Mesodermal cell (in vitro differentiated cells): ENCODE data around the gene NKD2.
"Not testable (repeated sequence)": the region's sequence is repeated elsewhere in the genome, so short reads cannot be mapped to it uniquely, and the experiment has no call there.

Source experiments
- H3K27ac ChIP-seq: 2 replicates; pipeline ENCODE4 v1.7.0; 2013; ENCODE audit warnings: mild to moderate bottlenecking, low read depth, low read length, moderate library complexity; ENCODE audit not compliant: severe bottlenecking
- H3K36me3 ChIP-seq: 2 replicates; pipeline ENCODE4 v1.7.1; 2013; ENCODE audit warnings: mild to moderate bottlenecking, low read length, moderate library complexity; ENCODE audit not compliant: control insufficient read depth, insufficient read depth
- H3K4me1 ChIP-seq: one replicate; pipeline ENCODE4 v1.7.1; 2013; ENCODE audit warnings: mild to moderate bottlenecking, low read length; ENCODE audit not compliant: insufficient read depth, control insufficient read depth, poor library complexity, severe bottlenecking
- H3K4me3 ChIP-seq: 2 replicates; pipeline ENCODE4 v1.7.0; 2013; ENCODE audit warnings: low read length, control low read depth, mild to moderate bottlenecking; ENCODE audit not compliant: insufficient read depth, poor library complexity, severe bottlenecking; ENCODE audit errors: extremely low read depth
- H3K9me3 ChIP-seq: 2 replicates; pipeline ENCODE4 v1.7.1; 2013; ENCODE audit warnings: mild to moderate bottlenecking, low read length, moderate library complexity; ENCODE audit not compliant: control insufficient read depth
- WGBS, 2 experiments: methylation state at CpG; one replicate each; pipeline ENCODE4 v1.1.5; 2013; ENCODE audit warnings: missing lambda C conversion rate in 2 of 2; ENCODE audit not compliant: insufficient coverage in 2 of 2; 5-methylcytosine and 5-hydroxymethylcytosine counted together

The NKD2 gene

DNA sequence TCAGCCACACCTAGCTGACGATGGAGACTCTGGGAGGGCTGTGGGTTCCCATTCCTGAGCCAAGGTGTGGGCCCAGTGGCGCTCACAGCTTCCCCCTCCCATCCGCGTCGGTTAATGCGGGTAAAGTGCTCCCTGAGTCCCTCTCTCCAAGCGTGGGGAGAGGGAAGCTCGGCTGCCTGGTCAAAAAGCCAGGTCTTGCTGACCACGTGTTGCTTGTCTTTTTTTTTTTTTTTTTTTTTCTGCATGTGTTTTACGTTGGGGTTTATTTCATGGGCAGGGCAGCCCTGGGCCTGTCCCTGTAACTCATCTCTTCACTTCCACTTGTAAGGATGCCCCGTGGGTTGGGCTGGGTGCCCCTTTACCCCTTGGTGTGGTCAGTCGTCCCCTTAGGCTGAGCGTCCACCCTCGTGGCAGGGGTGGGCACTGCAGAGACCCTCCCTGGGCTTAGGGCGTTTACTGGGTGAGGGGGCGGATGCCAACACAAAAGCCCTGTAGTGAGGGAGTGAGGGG, 11.9 kb downstream of the NKD2 start:
- no peak overlapping the region for H3K4me3 ChIP-seq
- H3K36me3 ChIP-seq, result no peaks in the 10 kb centered on the region
- H3K4me1 ChIP-seq, result peaks cover 2% of the 10 kb centered on the region
- no peak overlapping the region for H3K27ac ChIP-seq
- WGBS, 2 experiments, result 82 to 83% methylated on average over 10 to 12 of the region's 16 CpGs
- no peaks in the 10 kb centered on the region for H3K9me3 ChIP-seq

DNA sequence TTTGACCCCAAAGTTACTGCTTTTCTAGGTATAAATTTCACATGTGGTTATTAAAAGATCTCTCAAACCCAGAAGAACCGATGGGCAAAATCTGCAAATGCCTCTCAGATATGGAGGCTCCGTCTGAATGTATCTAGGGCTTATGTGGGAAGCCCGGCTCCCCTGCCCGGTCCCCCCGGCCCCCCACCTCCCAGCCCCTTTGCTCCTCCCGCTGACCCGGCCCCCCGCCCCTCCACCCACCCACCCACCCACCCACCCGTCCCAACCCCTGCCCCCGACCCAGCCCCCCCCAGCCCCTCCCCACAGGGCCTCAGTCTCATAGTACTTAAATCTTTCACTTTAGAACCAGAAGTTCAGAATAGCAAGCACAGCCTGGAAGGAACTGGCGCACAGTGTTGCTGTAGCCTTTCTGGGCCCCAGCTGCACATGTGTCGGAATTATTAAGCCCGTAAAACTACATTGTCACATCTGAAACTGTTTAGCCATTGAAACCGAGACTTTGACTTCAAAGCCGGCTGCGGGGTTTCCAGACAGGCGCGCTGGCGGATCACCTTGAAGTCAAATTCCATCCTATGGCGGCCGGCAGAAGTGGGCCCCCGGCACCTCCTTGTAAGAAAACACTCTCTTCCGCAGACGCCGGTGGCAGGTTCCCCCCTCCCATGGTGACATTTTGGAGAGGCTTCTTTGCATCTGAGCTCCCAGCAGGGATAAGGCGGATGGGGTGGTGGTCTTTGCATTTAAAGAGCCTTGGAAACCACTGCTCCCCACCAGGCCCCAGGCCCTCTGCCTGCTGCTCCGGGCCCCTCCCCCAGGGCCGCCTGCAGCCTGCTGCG, 12.8 kb downstream of the NKD2 start:
- Histone ChIP-seq H3K9me3 (no peaks in the 10 kb centered on the region), H3K4me3 (no peak overlapping the region), H3K4me1 (peaks cover 2% of the 10 kb centered on the region), H3K36me3 (no peaks in the 10 kb centered on the region), H3K27ac (no peak overlapping the region)
- 31% methylated on average over 18 to 19 of the region's 29 CpGs for WGBS, 2 experiments

DNA sequence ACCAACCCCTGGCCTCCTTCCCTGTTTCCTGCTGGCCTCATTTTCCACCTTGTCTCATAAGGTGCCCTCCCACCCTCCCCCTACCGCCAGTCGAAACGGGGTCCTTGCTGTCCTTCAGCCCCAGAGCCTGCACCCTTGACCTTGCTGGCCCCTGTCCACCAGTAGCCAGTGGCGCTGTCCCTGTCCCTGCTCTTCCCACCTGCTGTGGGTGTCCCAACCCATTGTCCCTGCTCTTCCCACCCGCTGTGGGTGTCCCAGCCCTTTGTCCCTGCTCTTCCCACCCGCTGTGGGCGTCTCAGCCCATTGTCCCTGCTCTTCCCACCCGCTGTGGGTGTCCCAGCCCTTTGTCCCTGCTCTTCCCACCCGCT, 13.4 kb downstream of the NKD2 start:
- H3K36me3 ChIP-seq, H3K27ac ChIP-seq, H3K9me3 ChIP-seq, H3K4me3 ChIP-seq, H3K4me1 ChIP-seq: not testable (repeated sequence)
- 62% methylated on average over 2 of the region's 9 CpGs; no CpG with 5 or more reads in 1 of the 2 experiments for WGBS, 2 experiments

DNA sequence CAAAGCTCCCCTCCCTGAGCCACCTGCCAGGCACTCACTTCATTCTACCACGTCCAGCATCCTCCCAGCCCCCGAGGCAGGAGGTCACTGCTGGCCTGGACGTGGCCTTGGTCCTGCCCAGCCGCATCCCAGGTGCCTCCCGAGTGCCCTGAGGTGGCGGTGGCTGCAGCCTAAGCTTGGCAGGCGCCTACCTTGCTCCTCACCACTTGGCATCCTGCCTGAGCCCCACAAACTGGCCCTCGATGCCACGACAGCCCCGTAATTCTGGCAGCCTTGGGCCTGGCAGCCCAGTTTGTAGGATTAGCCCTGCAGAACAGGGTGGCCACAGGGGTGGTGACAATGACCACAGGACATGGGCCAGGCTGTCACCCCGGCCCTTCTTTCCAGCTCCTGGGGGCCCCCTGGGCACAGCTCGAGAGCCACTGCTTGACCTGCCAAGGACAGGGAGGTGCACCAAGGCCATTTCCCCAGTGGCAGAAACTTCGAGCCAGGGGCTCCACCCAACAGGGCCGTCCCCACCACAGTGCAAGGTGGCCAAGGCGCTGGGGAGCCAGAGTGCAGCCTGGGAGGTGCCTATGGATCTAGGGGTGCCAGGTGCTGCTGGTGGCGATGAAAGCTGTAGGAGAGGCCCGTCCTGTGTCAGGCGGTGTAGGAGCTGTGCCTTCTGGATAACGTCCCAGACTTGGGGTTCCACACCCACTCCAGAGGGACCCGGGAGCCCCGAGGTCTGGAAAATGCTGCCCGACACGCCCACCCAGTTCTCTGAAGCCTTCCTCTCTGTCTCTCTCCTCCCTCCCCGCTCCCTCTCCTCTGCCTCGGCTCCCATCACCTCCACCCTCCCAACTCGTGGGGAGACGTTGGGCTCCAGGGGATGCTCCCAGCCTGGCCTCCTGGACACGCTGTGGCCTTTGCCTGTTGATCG, 18.4 kb downstream of the NKD2 start:
- Histone ChIP-seq H3K36me3 (no peaks in the 10 kb centered on the region), H3K4me1 (no peaks in the 10 kb centered on the region), H3K9me3 (no peaks in the 10 kb centered on the region), H3K27ac (no peak overlapping the region), H3K4me3 (no peak overlapping the region)
- 89 to 94% methylated on average over 25 to 29 of the region's 29 CpGs for WGBS, 2 experiments

DNA sequence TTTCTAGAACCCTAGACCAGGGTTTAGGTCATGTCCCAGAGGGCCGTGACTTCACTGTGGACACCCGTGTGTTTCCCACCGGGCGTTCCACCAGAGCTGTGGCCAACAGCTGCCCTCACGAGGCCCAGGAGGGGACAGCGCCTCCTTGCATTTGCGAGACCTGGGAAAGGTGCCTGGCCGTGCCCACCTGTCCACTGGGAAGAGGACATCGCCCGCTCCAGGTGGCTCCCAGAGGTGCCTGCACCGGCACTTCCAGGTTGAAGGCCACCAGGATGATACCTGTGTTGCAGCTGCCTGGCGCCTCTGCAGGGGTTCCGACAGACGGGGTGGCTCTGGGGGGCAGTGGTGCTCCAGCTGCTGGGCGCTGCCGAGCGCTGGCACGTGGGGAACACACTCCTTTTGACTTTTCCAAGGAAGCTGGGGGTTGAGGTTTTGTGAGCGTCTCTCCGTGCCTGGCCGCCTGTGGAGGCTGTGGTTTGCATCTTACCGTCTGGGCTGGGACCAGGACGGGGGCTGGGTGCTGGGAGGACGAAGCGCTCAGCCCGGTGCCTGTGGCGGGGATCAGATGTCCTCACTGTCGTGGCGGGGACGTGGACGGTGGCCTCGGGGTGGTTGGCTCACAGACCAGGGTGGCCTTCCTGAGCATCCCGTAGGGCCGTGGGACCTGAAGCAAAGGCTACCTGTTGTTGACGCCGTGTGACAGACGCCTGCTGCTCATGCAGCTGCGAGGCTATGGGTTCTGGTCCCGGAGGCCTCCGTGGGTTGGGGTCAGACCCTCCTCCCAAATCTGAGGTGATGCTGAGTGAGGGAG, 19.2 kb downstream of the NKD2 start:
- Histone ChIP-seq H3K36me3 (no peaks in the 10 kb centered on the region), H3K27ac (no peak overlapping the region), H3K4me3 (no peak overlapping the region), H3K9me3 (no peaks in the 10 kb centered on the region), H3K4me1 (no peaks in the 10 kb centered on the region)
- 94 to 95% methylated on average over 26 to 40 of the region's 40 CpGs for WGBS, 2 experiments

DNA sequence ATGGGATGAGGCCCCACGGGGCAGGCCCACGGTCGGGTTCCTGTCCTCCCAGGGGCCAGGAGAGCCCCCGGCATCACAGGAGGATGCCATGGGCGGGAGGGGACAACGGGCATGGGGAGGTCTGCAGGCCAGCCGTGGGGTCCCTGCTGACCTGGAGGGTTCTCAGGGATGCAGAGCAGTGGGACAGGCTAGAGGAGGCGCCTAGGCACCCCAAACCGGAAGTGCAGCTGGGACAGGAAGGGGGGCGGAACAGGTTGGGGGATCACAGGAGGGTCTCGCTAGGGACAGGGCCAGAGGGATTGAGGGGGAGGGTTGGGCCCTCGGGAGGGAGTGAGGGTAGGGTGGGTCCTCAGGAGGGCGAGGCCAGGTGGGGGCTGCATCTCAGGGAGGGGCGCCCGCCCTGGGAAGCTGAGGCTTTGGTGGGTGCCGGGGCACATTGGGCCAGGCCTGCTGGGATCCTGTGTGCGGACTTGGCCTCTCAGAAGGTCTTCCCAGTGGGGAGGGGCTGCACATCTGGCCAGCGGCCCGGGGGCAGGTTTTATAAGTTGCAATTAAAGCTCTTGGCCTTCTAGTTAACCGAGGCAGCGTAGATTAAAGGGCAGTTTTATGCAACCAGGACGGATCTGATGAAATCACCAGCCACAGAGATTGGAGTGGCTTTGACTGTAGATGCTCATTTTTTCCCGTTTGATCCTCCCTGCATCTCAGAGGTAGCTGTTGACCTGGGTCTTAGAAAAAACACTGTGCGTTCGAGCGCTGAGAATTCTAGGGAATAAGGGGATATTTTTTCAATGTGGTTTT, 20.1 kb downstream of the NKD2 start:
- Histone ChIP-seq H3K27ac (no peak overlapping the region), H3K4me3 (no peak overlapping the region), H3K9me3 (no peaks in the 10 kb centered on the region), H3K36me3 (no peaks in the 10 kb centered on the region), H3K4me1 (no peaks in the 10 kb centered on the region)
- WGBS, 2 experiments, result 93 to 96% methylated on average over 21 to 22 of the region's 26 CpGs

DNA sequence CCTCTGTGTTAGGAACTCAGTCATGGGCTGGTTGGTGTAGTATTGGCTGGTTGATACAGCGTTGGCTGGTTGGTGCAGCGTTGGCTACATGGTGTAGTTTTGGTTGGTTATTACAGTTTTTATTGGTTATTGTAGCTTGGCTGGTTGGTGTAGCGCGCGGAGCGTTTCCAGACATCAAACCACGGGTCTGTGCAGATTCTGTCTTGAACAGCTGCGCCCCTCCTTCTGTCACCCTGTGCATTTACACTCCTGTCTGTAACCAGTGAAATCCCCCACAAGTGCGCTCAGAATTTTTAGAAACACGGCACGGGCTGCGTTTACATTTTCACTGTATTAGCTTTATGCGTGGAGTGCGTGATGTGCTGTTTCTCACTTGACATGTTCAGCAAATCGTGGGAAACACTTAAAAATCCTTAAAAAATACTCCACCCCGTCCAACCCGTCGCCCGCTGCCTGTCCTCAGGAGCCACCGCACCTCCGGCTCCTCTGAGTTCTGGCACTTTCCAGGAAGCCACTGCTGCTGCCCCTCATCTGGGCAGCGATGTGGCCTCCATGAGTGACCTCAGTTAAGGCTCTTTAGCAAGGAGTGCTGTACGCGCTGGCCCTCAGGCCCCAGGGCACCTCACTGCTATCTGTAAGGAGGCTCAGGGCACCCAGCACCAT, 20.8 kb downstream of the NKD2 start:
- no peak overlapping the region for H3K4me3 ChIP-seq
- 94% methylated on average over 20 to 24 of the region's 24 CpGs for WGBS, 2 experiments
- no peaks in the 10 kb centered on the region for H3K9me3 ChIP-seq
- H3K36me3 ChIP-seq, result no peaks in the 10 kb centered on the region
- no peak overlapping the region for H3K27ac ChIP-seq
- no peaks in the 10 kb centered on the region for H3K4me1 ChIP-seq

DNA sequence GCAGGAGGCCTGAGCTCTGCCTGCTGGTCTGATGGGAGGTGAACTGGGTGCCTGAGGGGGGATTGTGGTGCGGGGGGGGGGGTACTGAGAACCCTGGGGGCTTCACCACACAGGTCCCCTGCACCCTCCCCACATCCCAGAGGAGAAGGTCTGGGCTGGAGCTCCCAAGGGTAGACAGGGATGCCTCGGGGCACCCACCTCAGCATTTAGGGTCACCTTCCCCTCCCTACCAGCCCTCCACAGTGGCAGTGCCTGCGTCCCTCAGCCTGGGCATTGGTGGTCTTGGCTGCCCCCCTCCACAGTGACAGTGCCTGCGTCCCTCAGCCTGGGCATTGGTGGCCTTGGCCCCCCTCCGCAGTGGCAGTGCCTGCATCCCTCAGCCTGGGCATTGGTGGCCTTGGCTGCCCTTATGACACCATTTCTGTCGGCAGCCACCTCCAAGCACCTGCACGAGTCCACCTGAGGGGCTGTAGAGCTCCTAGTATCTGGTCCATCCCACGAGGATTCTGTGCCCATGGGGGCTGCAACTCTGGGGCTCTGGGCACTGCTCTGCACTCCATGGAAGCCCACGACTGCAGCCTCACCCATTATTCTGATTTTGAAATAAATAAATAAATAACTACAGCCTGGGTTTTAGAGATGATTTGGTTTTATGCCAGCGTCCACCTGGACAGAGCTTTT, 21.5 kb downstream of the NKD2 start:
- 88 to 91% methylated on average over 7 to 8 of the region's 10 CpGs for WGBS, 2 experiments
- Histone ChIP-seq H3K27ac (no peak overlapping the region), H3K9me3 (no peaks in the 10 kb centered on the region), H3K4me3 (no peak overlapping the region), H3K36me3 (no peaks in the 10 kb centered on the region), H3K4me1 (no peaks in the 10 kb centered on the region)

DNA sequence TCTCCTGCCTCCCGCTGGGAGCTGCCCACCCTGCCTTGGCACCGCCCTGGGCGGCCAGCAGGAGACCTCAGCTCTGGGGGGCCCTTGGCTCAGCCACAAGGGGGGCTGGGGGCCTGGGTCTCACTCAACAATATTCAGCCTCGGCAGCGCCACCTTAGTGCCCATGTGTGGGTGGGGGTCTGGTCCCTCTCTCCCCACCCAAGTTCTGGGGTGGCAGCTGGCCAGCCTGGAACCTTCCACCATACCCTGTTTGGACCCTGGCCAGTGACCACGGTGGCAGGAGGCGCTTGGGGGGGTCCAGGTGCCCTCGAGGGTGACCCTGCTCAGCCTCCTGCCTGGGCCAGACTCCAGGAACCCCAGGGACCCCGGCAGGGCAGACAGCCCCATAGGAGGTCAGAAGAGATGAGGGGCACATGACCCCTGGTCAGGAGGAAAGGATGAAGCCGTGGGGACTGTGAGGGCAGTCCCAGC, 22.2 kb downstream of the NKD2 start:
- H3K27ac ChIP-seq, result no peak overlapping the region
- no peaks in the 10 kb centered on the region for H3K9me3 ChIP-seq
- no peaks in the 10 kb centered on the region for H3K4me1 ChIP-seq
- no peak overlapping the region for H3K4me3 ChIP-seq
- H3K36me3 ChIP-seq, result no peaks in the 10 kb centered on the region
- WGBS, 2 experiments, result 77 to 89% methylated on average over 5 to 10 of the region's 10 CpGs
